HG02884 (cell line): ENCODE measurements around the gene TRIM56.
"Not testable (repeated sequence)": the region's sequence is repeated elsewhere in the genome, so short reads cannot be mapped to it uniquely, and the experiment has no call there.

ENCODE experiments used
- ATAC-seq: cut with Tn5 transposase; IDR thresholded peaks from one replicate; pipeline ENCODE4 v1.9.1; 2021; ENCODE audit warnings: mild to moderate bottlenecking, moderate library complexity; ENCODE audit not compliant: unreplicated experiment

The TRIM56 gene

GRCh38 chr7:101089876-101090275 lies 4.6 kb downstream of the TRIM56 start:
- ATAC-seq = no peak

- ATAC-seq = not testable (repeated sequence)
Observed at GRCh38 chr7:101092266-101092905, 7.1 kb downstream of the TRIM56 start.

- ATAC-seq = no peak
Observed at GRCh38 chr7:101093906-101094305, 8.6 kb downstream of the TRIM56 start.

GRCh38 chr7:101094376-101094775 lies 9.1 kb downstream of the TRIM56 start:
- ATAC-seq = no peak

- no peak for ATAC-seq
Observed at GRCh38 chr7:101094791-101095375, 9.6 kb downstream of the TRIM56 start.

- no peak for ATAC-seq
Observed at GRCh38 chr7:101096331-101096956, 11.2 kb downstream of the TRIM56 start.

- no peak for ATAC-seq
Observed at GRCh38 chr7:101096957-101097347, 11.7 kb downstream of the TRIM56 start.

- ATAC-seq = no peak
Observed at GRCh38 chr7:101097561-101097960, 12.3 kb downstream of the TRIM56 start.

GRCh38 chr7:101099969-101100781 lies 14.9 kb downstream of the TRIM56 start:
- no peak for ATAC-seq

- no peak for ATAC-seq
Observed at GRCh38 chr7:101100858-101101847, 15.9 kb downstream of the TRIM56 start.

GRCh38 chr7:101102026-101102425 lies 16.7 kb downstream of the TRIM56 start:
- no peak for ATAC-seq

GRCh38 chr7:101103701-101104100 lies 18.4 kb downstream of the TRIM56 start:
- ATAC-seq = not testable (repeated sequence)

GRCh38 chr7:101104193-101104713 lies 19.0 kb downstream of the TRIM56 start:
- ATAC-seq = no peak

GRCh38 chr7:101104799-101105198 lies 19.5 kb downstream of the TRIM56 start:
- no peak for ATAC-seq

GRCh38 chr7:101105248-101105647 lies 20.0 kb downstream of the TRIM56 start:
- not testable (repeated sequence) for ATAC-seq

- no peak for ATAC-seq
Observed at GRCh38 chr7:101106386-101106785, 21.1 kb downstream of the TRIM56 start.

GRCh38 chr7:101108330-101108857 lies 23.1 kb downstream of the TRIM56 start:
- ATAC-seq = no peak

GRCh38 chr7:101108961-101109360 lies 23.7 kb downstream of the TRIM56 start:
- ATAC-seq = no peak

- no peak for ATAC-seq
Observed at GRCh38 chr7:101109368-101109767, 24.1 kb downstream of the TRIM56 start.

GRCh38 chr7:101111261-101111660 lies 26.0 kb downstream of the TRIM56 start:
- no peak for ATAC-seq
